Heart left ventricle (tissue), 16 donors: Measurements from ENCODE around the gene CAPN7. TPM values are rescaled to one million over a fixed set of nuclear protein-coding genes. Genes with fewer than 3 reads are reported as not detected.

Experiments
- ATAC-seq, 4 donors: fragments of 200-7000 bp; cut with Tn5 transposase; one replicate each; pipeline ENCODE4 v1.9.1; 2020 to 2022; ENCODE audit warnings: moderate library complexity in 4 of 4, mild to moderate bottlenecking in 3 of 4, moderate number of reproducible peaks in 1 of 4
- DNase-seq, 5 donors: peaks; one replicate each; pipeline ENCODE4 v3.0.0-alpha.2; 2020
- H3K27ac ChIP-seq, 12 donors: fragments of 200-600 bp; sonication (generic) in 4 of 12; one replicate each; pipeline versions ENCODE4 v1.5.0 to v1.8.0; 2016 to 2022; ENCODE audit warnings: mild to moderate bottlenecking in 2 of 12
- H3K27me3 ChIP-seq, 9 donors: fragments of 200-600 bp; sonication (generic) in 2 of 9; one replicate each; pipeline versions ENCODE4 v1.5.1 to v1.8.0; 2016 to 2022; ENCODE audit warnings: mild to moderate bottlenecking in 3 of 9
- H3K36me3 ChIP-seq, 9 donors: fragments of 200-600 bp; sonication (generic) in 2 of 9; one replicate each; pipeline versions ENCODE4 v1.5.0 to v1.8.0; 2018 to 2022; ENCODE audit warnings: mild to moderate bottlenecking in 2 of 9
- H3K4me1 ChIP-seq, 12 donors: fragments of 200-600 bp; sonication (generic) in 4 of 12; one replicate each; pipeline versions ENCODE4 v1.5.0 to v1.8.0; 2016 to 2022; ENCODE audit warnings: mild to moderate bottlenecking in 3 of 12
- H3K4me3 ChIP-seq, 12 donors: fragments of 200-600 bp; sonication (generic) in 4 of 12; one replicate each; pipeline versions ENCODE4 v1.5.0 to v1.8.0; 2017 to 2022; ENCODE audit warnings: mild to moderate bottlenecking in 9 of 12, moderate library complexity in 4 of 12
- H3K9me3 ChIP-seq, 12 donors: fragments of 200-600 bp; sonication (generic) in 4 of 12; one replicate each; pipeline versions ENCODE4 v1.5.0 to v1.8.0; 2016 to 2022; ENCODE audit warnings: mild to moderate bottlenecking in 1 of 12
- CTCF ChIP-seq, 12 donors: fragments of 200-600 bp; sonication (generic) in 4 of 12; IDR thresholded peaks; one replicate each; pipeline versions ENCODE4 v1.5.0 to v1.8.0; 2018 to 2022; ENCODE audit warnings: antibody characterized with exemption in 12 of 12, mild to moderate bottlenecking in 5 of 12
- POLR2A ChIP-seq, 2 donors: fragments of 450-650 bp; IDR thresholded peaks; one replicate each; pipeline ENCODE4 v1.6.1; 2017; ENCODE audit warnings: antibody characterized with exemption in 2 of 2, mild to moderate bottlenecking in 2 of 2, moderate library complexity in 2 of 2
- WGBS, 4 donors: extraction: QIAGEN DNeasy Blood & Tissue Kit in 2 of 4; methylation state at CpG; one replicate each; pipeline versions ENCODE4 v1.1.5 to v1.1.7; 2013 to 2018; 5-methylcytosine and 5-hydroxymethylcytosine counted together
- intact Hi-C, 10 donors: fragments of 100-400 bp; cut with DNase I; formaldehyde crosslinking; loops; one replicate each; pipeline versions ENCODE4 v1.11.1 to v1.14.2; 2022
- polyA plus RNA-seq, 2 donors: library from polyadenylated mRNA; stranded (reverse); fragments of 200-250 nt; gene quantifications; one replicate each; pipeline ENCODE4 v1.2.3, GENCODE V29; 2013
- total RNA-seq, 9 donors: library from RNA; depleted of rRNA in 2 of 9; stranded (reverse); fragments of >200 nt in 2 of 9; fragmentation: NEBNext Ultra II Directional in 3 of 9; extraction: Animal tissue kit (Norgen Biotek cat#: 25700) in 3 of 9; gene quantifications; one replicate each; pipeline versions ENCODE4 v1.1.0 to v1.2.4, GENCODE V29; 2016 to 2023
- donor health status: ischemic (EF 13 %, LVEDD 7.1; RV severe dilation, severe dysfunction).
- donor health status: healthy with polysubstance abuse.
- donor health status: DM: no; HTN: yes; CAD: no.
- donor health status: DM: no; HTN: no; CAD: no.
- donor health status: ischemic (EF 25% LVEDD 6.9; RV normal size, moderate dysfunction).
- donor health status: ischemic (EF 25% LVEDD 5.7; RV mildly dilated, moderate dysfunction).
- donor health status: healthy.
- donor health status: DM: yes; HTN: yes; CAD: no.
- donor health status: ischemic (EF 35%, LVEDD 5.7; RV mildly dilated, moderate dysfunction).
- donor health status: nonischemic (EF 11% LVEDD 7.7; RV severe dilation, severe dysfunction).
- donor health status: DM: yes; HTN: yes; CAD: no.
- donor health status: PGD.
- donor health status: ischemic (EF 29% LVEDD 5.4; RV normal size, mild dysfunction).
- donor health status: nonischemic (EF 23%, LVEDD 6.1; RV moderate dilation, normal function).

The CAPN7 gene
- total and polyA plus RNA-seq, 11 donors: 9.1 to 38.2 (median 24.2) TPM

DNA sequence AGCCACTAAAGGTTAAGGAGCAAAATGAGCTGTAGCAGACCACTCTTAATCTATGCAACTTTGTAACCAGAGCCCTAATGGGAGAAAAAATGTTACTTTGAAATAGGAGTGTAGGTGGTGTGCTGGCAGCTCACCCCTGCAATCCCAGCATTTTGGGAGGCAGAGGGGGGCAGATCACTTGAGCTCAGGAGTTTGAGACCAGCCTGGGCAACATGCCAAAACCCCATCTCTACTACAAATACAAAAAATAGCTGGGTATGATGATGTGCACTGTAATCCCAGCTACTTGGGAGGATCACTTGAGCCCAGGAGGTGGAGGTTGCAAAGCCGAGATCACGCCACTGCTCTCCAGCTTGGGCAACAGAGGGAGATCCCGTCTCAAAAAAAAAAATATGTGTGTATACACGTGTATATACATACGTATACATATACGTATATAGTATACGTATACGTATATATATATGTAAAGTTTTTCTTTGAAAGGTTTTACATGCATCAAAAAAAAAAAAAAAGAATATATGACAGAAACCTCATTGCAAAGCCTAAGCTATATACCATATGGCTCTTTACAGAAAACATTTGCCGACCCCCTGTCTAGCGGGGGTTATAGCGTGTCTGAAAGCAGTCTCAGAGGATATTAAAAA, 15.7 kb downstream of the CAPN7 start:
- ATAC-seq: no peak
- H3K36me3 ChIP-seq: peaks cover 0 to 100% (median 98%) of the 10 kb centered on the region in 9 donors
- WGBS, 4 donors: 87 to 91% (median 90%) methylated on average over 11 of the region's 11 CpGs
- no peaks in the 10 kb centered on the region for H3K9me3 ChIP-seq
- no peak overlapping the region for H3K4me3 ChIP-seq
- TF ChIP-seq CTCF (IDR thresholded peaks at IDR 0.05) (no peak), POLR2A (IDR thresholded peaks at IDR 0.05) (no peak)
- intact Hi-C loops: no loop called here
- H3K27me3 ChIP-seq: no peaks in the 10 kb centered on the region
- H3K27ac ChIP-seq: no peak overlapping the region
- DNase-seq: no peak
- peaks cover 2 to 33% (median 13%) of the 10 kb centered on the region in 12 donors for H3K4me1 ChIP-seq

- intact Hi-C loops: no loop called here
Observed at GRCh38 chr3:15223685-15224572, 17.9 kb downstream of the CAPN7 start.

DNA sequence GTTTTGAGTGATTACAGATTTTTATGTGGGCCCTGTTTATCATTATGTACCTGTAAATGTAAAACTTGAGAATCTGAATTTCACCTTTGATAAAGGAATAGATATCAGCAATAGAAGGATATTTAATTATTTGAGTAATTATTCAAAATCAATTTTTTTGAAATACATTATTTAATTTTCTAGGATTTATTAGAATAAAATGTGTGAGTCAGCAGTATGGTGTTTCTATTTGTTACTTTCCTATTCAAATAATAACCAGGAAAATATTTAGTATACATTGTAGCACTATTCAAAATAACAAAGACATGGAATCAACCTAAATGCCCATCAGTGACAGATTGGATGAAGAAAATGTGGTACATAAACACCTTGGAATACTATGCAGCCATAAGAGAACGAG, 22.1 kb downstream of the CAPN7 start:
- WGBS, 4 donors: 94 to 100% (median 95%) methylated on average over 1 of the region's 1 CpG
- ATAC-seq (no peak), DNase-seq (no peak)
- Histone ChIP-seq H3K27ac (no peak overlapping the region), H3K4me3 (no peak overlapping the region), H3K9me3 (no peaks in the 10 kb centered on the region), H3K27me3 (no peaks in the 10 kb centered on the region), H3K4me1 (no peaks in the 10 kb centered on the region), H3K36me3 (peaks cover 0 to 100% (median 99%) of the 10 kb centered on the region in 9 donors)
- TF ChIP-seq CTCF (IDR thresholded peaks at IDR 0.05) (no peak), POLR2A (IDR thresholded peaks at IDR 0.05) (no peak)
- intact Hi-C loops: no loop called here

More at GRCh38 chr3:15223685-15224572, 17.9 kb downstream of the CAPN7 start:
- Histone ChIP-seq H3K4me3 (no peak overlapping the region), H3K27ac (no peak overlapping the region), H3K36me3 (peaks cover 0 to 100% (median 99%) of the 10 kb centered on the region in 9 donors), H3K9me3 (no peaks in the 10 kb centered on the region), H3K4me1 (peaks cover 0 to 11% (median 3%) of the 10 kb centered on the region in 12 donors), H3K27me3 (no peaks in the 10 kb centered on the region)
- TF ChIP-seq CTCF (IDR thresholded peaks at IDR 0.05) (no peak), POLR2A (IDR thresholded peaks at IDR 0.05) (no peak)
- 90 to 95% (median 94%) methylated on average over 7 of the region's 7 CpGs for WGBS, 4 donors
- no peak for ATAC-seq
- DNase-seq: no peak

GRCh38 chr3:15229262-15229661, 23.2 kb downstream of the CAPN7 start:
- intact Hi-C loops: no loop called here

More at GRCh38 chr3:15229262-15229661, 23.2 kb downstream of the CAPN7 start:
- ATAC-seq: no peak
- 93 to 99% (median 96%) methylated on average over 4 of the region's 4 CpGs for WGBS, 4 donors
- no peaks in the 10 kb centered on the region for H3K9me3 ChIP-seq
- TF ChIP-seq POLR2A (IDR thresholded peaks at IDR 0.05): no peak
- TF ChIP-seq CTCF (IDR thresholded peaks at IDR 0.05): no peak
- H3K4me3 ChIP-seq: no peak overlapping the region
- no peaks in the 10 kb centered on the region for H3K27me3 ChIP-seq
- no peaks in the 10 kb centered on the region for H3K4me1 ChIP-seq
- DNase-seq: no peak
- H3K36me3 ChIP-seq: peaks cover 0 to 100% (median 99%) of the 10 kb centered on the region in 9 donors
- no peak overlapping the region for H3K27ac ChIP-seq
